Loucy (cell line): ENCODE results near the gene ABCC4.

Source experiments
- CTCF ChIP-seq: fragments of 200-600 bp; sonication (generic); conservative IDR thresholded peaks from 2 replicates; pipeline ENCODE4 v1.5.1; 2014; ENCODE audit warnings: mild to moderate bottlenecking, antibody characterized with exemption, low read length
- EZH2phosphoT487 ChIP-seq: fragments of 200-600 bp; IDR thresholded peaks from 2 replicates; pipeline ENCODE4 v1.6.1; 2018; ENCODE audit warnings: antibody characterized with exemption, mild to moderate bottlenecking, moderate library complexity, borderline replicate concordance

DNA sequence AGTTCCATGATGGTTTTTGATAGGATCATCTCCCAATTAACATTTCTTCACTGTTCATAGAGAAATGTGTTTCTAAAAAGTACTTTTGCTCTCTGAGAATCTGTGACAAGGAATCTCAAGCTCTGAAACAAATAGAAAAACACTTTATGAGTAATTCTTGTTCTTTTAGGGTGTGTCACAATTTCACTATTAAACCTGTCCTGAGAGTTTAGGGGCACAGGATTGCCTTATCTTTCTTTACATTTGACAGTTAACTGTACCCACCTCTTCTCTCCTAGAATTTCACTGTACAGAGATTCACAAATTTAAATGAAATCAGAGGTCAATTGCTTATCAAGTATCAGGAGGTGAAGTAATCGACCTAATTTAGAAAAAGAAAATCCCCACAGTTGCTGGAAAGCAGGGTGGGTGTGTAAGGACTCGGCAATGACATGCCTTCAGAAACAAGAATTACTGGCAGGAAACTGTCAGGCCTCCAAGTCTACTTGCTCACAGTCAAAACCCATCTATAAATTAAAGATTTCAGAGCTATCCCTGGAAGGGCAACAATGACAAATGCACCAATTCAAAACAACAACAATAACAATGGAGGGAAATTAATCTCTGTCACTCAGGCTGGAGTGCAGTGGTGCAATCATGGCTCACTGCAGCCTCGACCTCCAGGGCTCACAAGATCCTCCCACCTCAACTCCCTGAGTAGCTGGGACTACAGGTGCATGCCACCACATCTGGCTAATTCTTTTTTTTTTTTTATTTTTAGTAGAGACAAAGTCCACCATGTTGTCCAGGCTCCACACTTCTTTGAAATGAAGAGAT, 250.2 kb downstream of the ABCC4 start:
- TF ChIP-seq CTCF, result no peak
- no peak for TF ChIP-seq EZH2phosphoT487
